PC-9 (cell line): Measurements from ENCODE around the gene SMARCE1.

Source experiments
- CTCF ChIP-seq: fragments of 200-600 bp; sonication (generic); conservative IDR thresholded peaks from 2 replicates; pipeline ENCODE4 v1.6.1; 2017; ENCODE audit warnings: mixed run types, antibody characterized with exemption, mild to moderate bottlenecking, moderate library complexity
- EZH2 ChIP-seq: fragments of 200-600 bp; sonication (generic); IDR thresholded peaks from 2 replicates; pipeline ENCODE4 v1.8.0; 2017; ENCODE audit warnings: antibody characterized with exemption, low read depth

- no peak for TF ChIP-seq CTCF
- TF ChIP-seq EZH2: no peak
These were observed 25.1 kb downstream of the SMARCE1 start for GRCh38 chr17:40622509-40622928.
